Stimulated activated CD4-positive, alpha-beta T cell treated with anti-CD3 and anti-CD28 coated beads, TNF-alpha, amount 100 ng/mL, for 24 hours (primary cell): Measurements from ENCODE around the gene MORN1.

Experiments used
- DNase-seq, 3 experiments: peaks; one replicate each; pipeline ENCODE4 v3.0.0-alpha.2; 2020; ENCODE audit warnings: low read depth in 3 of 3

The MORN1 gene

DNA sequence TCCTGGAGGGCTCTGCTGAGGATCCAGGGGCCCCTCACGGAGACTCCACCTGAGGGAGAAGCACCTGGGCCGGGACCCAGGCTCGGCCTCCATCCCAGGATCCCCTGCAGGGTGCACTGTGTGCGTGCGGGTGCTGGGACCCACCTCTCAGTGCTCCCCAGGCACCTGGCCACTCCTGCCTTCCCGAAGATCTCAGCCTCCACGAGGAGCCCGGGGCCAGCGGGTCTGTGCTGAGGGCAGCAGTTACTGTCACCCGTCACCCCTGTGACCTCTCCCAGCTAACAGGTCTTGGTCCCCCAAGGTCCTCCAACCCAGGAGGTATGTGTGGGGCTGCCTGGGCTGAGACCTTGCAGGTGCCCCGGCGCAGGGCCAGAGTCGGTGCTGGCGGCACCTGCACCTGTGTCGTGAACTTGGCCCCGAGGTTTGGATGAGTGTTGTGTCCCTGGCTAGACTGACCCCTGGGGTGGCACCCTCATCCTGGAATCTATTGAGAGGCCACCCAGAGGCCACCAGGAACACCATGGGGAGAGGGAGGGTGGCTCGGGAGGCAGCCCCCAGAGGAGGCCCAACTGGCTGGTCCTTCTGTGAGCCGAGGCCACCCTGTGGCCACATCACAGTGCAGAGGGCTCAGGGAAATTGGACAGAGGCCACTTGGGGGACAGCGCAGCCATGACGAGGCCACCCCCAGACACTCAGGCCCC is 17.7 kb downstream of the MORN1 start:
- DNase-seq, result no peak

DNA sequence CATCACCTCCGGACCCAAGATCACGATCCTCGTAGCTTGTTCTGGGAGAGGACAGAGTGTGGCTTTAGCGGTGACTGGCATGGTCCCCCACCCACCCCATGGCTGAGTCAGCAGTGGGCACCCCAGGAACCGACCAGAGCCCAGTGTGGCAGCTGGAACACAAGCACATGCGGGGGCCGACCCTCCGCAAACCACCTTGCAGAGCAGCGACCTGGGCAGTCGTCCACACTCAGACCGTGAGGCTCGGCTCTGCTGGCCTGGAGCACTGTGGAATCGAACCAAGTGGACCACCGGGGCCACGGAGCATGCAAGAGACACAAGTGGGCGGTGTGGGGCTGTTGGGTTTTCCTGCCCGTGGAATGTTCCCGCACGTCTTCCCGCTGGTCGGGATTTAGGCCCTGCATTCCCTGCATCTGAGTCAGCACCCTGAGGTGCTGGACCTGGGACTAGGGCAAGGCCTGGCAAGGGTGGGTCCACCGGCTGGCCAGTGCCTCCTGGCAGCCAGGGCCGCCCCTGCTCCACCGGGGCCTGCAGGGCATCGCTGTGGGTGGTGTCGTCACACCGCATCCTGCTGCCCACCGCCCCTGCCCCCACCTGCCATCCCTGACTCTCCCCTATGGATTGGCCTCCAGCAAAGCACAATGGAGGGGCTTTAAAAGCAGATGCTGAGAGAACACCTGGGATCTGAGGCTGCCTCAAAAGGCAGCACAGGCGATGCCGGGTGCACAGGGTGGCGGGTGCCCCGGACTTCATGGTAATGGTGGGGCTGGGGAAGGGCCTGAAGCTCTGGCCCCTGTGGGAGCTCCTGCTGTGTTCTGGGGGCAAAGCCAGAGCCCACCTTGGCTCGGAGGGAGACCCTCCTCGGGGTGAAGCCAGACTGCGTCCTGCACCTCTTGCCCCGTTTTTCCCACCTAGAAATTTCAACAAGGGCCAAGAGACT is 18.5 kb downstream of the MORN1 start:
- DNase-seq, result no peak

DNA sequence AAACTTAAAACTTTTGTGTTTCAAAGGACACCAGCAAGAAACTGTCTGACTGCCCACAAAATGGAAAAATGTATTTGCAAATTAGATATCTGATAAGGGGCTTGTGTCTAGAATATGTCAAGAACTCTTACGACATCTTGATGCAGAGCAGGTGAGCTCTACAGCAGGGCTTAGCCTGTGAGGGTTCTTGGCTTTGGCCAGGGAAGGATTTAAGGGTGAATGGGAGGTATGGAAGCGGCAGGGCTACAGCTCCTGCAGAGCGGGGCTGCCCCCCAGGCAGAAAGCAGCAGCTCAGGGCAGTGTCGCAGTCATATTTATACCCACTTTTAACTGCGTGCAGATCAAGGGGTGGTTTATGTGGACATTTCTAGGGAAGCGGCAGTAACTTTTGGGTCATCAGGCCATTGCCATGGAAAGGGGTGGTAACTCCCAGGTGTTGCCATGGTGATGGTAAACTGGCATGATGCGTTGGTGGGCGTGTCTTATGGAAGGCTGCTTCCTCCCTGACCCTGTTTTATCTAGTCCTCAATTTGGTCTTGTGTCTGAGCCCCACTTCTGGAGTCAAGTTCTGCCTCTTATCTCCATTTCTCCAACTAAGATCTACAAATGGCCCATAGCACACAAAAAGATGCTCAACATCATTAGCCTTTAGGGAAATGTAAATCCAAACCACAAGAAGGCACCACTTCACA is 23.2 kb downstream of the MORN1 start:
- DNase-seq, result no peak

DNA sequence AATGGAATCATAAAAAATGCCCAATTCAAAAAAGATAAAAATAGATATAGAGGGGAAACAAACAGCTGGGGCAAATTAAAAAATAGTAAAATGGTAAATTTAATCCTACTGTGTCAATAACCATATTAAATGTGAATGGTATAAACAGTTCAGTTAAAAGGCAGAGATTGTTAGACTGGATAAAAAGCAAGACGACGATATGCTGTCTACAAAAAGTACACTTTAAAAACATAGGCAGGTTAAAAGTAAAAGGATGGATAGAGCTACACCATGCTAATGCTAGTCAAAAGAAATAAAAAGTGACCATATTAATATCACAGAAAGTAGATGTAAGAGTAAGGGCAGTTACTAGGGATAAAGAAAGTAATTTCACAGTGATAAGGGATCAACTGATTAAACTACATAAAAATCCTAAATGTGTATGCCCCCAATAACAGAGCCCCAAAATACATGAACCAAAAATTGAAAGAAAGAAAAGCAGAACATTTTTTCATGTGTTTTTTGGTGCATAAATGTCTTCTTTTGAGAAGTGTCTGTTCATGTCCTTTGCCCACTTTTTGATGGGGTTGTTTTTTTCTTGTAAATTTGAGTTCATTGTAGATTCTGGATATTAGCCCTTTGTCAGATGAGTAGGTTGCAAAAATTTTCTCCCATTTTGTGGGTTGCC is 27.4 kb downstream of the MORN1 start:
- no peak for DNase-seq

DNA sequence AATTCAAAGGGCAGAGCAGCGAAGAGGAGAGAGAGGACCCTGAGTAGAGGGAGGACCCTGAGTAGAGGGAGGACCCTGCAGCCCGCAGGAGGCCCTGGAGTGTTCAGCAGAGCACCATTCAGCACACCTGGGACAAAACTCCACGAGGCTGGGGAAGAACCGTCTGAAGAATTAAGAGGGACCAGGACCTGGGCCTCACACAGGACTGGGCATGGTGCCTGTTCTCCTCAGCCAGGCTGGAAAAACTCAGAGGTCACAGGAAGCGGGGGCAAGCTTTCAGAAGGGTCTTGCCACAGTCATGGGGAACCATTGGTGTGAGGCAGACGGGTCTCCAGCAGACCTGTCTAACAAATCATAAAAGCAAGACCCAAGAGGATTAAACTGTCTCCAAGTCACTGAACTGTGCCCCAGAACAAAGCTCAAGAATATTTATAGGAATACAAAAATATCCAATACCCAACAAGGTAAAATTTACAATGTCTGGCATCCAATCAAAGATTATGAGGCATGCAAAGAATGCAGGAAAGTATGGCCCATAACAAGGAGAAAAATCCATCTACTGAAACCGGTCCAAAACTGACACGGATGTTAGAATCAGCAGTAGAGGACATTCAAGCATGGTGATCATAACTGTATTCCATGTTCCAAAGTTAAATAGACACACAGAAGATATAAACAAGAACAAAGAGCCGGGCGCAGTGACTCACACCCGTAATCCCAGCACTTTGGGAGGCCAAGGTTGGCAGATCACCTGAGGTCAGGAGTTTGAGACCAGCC is 30.6 kb downstream of the MORN1 start:
- no peak for DNase-seq

DNA sequence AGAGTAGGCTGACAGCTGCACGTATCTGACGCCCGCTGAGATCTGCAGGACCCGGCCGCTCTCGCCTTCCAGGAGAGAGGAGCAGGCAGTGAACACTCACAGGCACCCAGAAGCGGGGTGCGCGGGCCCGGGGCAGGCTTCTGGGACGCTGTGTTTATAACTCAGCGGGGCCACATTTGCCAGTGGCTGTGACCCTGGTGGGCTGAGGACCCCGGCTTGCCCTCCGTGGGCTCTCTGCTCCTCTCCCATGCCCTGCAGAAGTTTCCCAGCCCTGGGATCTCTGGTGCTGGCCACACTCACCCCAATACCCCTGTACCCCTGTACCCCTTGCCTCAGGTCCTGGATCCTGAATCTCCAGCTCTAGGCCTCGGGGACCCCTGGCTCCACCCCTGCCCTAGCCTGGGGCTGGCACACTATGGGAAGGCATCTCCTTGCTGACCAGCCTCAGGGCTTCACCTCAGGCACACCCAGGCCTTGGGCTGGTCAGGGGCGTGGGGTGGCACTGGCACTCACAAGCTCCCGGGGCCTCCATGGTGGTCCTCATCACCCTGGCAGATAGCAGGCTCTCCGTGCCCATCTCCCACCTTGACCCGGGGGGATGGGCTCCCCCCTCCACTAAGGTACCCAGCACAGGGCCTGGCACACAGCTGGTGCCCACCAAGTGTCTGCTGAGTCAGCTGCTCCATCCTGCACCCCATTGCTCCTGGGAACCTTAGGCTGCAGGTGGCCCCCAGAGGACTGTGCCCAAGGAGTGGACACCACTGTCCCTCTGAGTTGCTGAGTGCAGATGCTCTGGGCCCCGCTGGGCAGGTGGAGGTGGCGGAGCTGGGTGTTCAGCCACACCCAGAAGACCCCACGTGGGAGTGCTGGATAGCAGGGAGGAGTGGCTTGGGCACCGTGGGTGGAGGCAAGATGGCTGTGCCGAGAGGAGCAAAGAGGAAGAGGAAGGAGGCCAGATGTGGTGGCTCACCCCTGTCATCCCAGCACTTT is 32.4 kb downstream of the MORN1 start:
- DNase-seq, result no peak

DNA sequence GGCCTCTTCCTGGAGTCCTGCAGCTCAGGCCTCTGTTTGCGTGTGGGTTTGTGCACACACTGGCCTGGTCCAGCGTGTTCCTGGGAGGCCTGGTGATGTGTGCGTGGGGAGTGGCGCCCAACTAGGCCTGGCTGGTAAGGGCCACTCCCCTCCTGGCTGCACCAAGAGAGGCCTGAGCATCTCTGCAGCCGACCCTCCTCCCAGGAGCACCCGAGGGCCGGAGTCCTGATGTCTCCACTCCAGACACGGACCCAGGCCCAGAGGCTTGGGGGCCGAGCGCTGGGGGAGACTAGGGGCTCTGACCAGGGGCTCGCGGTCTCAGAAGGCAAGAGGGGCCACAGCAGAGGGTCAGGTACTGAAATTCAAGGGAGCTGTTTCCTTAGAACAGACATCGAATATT is 33.3 kb downstream of the MORN1 start:
- no peak for DNase-seq

DNA sequence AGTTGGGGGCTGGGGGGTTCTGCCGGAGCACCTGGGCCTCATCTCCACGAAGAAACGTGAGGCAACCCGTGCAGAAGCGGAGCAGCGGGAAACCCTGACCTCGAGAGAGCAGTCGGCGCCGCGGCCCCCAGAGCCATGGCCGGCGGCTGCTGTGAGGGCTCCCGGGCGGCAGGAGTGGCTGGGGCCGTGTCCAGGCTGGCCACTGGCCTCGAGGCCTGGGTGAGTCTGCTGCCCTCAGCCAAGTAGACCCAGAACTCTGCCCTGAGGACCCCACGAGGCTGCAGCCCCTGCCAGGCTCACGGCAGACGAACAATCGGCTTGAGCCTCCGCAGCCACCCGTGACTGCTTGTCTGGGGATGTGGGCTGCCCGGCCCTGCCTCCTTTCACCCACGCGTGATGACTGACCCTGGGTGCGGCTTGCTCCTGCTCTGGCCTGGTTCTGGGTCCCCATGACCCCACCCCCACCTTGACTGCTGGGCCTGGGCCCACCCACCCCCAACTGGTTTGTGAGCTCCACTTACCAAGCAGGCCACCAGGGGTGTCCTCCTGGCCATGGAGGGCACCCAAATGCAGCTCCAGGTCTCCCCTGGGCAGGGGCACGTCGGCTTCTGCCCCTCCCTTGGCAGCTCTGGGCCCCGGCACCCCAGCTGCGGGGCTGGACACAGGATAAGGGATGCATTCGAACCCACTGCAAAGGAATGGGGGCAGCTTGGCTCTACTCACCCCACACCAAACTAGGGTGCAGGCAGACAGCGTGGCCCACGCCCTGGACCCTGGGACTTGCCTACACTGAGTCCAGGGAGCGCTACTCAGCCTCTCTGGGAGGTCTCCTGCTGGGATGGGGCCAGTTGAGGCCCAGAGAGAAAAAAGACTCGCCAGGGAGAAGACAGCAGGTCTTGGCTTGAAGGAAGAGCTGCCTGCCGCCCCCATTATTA is 34.2 kb downstream of the MORN1 start:
- no peak for DNase-seq

DNA sequence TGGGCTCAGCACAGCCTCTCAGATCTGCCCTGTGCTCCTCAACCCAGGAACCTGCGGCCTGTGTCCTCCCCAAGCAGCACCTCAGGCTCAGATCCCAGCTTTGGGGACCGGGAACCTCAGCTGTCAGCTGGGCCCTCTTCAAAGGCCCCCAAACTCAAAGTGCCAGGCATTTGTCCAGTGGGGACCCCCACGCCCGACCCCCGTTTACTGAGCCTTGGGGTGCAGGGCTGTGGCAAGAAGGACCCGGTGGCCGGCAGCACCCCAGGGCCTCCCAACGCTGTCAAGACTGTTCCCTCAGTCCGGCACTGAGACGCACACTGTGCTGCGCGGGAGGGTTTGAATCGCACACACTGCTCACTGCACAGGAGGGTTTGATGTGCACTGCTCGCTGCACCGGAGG is 35.0 kb downstream of the MORN1 start:
- DNase-seq, result no peak

DNA sequence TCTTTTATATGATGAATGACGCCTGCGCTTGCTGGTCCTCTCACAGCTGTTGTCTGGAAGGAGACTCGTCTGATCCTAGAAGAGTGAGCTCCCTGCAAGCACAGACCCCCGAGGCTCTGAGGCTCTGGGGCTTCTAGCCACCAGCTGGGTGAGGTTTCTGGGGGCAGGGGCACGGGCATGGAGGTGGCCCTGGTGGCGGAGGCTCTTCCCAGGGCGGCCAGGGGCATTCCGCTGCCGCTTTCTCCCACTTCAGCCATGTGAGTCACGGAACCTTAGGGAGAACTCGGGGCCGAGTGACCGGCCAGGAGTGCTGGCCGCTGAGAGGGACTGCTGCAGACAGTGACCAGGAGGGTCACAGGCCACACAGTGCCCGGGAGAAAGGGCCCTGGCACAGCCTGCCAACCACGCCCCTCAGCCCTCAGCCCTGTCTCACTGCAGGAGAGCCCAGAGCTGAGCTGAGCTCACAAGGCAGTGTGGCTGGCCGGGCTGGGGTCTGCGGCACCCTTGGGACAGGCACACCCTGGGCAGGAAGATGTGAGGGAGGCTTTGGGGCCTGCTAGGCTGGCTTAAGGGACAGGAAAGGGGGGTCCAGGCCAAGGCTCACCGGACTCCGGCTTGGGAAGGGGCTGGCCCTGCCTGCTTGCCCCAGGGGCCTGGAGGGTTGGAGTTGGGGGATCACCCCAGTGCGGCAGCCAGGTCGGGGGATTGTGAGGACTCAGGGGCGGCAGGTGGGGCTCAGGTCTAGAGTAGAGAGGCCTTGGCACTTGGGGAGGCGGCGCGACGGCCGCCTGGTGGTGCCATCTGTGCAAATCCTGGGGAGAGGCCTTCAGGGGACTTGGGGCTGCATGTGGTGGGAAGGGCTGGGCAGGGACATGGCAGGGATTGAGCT is 35.7 kb downstream of the MORN1 start:
- no peak for DNase-seq

DNA sequence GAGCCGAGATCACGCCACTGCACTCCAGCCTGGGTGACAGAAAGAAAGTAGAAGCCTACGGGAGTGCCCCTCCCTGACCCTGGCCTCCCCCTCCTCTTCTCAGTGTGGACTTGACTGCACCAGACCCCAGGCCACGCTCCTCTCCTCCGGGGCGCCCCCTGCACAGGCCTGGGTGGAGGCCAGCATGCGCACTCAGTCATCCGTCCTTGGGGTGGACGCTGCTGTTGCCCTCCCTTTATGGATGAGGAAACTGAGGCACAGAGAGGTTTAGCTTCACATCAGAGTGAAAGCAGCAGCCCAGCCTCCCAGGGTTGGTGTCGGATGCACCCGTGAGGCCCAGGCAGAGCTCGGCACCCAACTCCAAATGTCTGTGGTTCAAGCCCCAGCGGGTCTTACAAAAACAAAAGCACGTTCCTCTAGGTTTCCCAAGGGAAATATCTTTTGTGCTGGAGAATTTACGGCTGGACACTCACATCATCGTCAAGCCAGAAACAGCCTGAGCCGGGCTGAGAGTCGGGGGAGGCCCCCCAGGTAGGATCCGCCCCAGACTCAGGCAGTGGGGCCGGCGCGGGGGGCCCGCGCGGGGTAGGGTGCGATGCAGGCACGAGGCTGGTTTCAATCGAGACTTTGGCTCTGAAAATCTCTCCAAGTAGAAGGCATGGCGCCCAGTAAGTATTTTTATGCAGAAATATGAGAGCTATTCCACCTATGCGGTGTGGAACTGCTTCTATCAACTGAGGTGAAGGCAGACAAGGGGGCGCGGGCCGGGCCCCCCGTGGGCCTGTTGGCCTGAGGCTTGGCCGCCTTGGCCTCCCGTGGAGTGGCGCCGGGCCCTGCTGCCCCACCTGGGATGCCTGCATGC is 36.6 kb downstream of the MORN1 start:
- no peak for DNase-seq

DNA sequence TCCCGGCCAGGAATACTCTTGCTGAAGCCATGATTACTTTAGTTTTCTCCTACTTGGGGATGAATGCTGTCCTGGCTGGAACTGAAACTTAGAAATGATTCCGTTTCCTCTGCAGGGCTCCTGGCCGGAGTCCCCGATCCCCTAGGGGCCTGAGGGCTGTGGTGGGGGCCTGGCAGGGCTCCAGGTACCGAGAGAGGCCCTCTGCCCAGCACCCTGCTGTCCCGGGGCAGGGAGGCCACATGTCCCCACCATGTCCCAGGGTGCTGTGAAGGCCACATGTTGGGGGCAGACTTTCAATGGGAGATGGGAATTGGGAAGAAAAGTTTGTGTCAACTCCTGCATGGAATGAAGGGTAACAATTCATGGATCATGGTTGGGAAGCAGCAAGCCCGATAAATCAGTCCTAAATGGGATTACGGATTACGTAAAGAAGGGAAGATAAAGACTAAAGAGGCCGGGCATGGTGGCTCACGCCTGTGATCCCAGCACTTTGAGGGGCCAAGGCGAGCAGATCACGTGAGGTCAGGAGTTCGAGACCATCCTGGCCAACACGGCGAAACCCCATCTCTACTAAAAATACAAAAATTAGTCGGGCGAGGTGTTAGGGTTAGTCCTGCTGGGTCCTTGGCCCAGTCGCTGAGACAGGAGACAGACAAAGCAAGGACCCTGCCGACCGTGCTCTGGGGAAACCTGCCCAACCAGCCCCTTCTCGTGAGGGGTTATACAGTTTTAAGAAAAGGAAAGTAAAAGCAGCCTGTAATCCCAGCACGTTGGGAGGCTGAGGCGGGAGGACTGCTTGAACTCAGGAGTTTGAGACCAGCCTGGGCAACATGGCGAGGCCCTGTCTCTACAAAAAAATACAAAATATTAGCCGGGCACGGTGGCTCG is 37.6 kb downstream of the MORN1 start:
- DNase-seq, result no peak

DNA sequence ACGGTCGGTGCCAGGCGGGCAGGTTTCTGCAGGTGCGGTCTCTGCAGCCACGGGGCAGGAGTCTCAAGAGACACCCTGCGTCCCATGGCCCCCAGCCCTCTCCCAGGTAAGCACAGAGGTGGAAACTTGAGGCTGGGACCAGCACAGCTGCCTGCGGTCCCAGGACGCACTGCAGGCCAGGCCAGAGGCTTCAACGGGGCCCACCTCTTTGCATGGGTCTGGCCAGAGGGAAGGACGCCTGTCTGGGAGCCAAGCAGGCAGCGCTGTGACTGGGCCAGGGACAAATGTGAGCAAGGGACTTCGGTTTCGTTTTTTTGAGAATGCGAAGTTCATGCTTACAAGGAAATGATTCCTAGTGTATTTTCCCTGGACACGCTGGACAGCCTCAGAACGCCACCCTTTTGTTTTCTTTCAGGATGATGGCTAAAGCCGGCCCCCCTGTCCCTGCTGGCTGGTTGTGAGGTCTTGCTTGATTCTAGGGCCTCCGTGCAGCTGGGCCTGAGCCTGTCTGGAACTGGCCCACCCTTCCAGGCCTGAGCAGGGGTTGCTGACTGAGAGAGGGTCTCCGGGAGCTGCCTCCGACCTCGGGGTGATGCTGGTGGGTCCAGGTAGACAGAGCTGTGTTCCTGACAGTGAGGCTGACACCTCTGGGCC is 38.3 kb downstream of the MORN1 start:
- no peak for DNase-seq

DNA sequence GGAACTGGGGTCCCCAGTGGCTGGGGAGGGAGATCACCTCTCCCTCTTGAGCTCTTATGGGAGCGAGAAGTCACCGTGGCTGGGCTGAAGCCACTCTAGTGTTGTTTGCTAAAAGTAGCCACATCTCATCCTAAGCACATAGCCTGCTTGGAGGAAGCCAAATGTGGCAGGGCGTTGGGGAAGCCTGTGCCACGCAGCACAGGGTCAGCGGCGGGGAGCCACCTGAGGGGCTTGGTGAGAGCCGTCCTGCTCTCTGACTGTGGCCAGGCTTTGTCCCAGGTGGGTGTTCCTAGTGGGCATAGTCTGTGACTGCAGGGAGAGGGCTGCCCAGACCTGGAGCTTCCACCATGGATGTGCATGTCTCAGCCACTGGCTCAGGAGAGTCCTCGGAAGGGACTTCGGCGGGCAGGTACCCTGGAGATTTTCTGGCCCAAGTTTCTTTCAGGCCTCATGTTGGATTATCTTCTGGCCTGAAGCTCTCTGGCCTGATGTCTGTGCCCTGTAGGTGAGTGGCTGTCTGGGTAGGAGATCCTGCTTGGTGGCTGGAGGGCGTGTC is 38.9 kb downstream of the MORN1 start:
- no peak for DNase-seq

DNA sequence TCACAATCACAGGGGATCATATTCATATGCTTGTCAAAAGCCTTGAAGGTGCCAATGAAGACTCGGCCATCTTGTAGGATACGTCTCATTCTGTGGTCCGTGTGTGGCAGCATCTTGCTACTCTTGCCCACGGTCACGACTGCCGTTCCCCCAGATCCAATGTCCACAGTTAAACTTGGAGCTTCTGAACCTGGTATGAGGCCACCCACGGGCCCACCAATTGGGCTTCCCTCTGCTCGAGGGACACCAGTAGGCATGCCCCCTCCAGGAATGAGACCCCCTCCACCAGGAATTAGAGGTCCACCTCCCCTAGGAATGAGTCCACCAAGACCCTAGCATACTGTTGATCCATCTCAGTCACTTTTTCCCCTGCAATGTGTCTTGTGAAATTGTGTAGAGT is 39.6 kb downstream of the MORN1 start:
- no peak for DNase-seq
